ENCODE results near the gene MCM10. TPM values are rescaled to one million over a fixed set of nuclear protein-coding genes. Genes with fewer than 3 reads are reported as not detected.

MCM10 gene
- total RNA-seq (2014; rRNA removed; shearing (Covaris generic); ENCODE audit: low replicate concordance) = 7.0 and 8.9 TPM in 2 replicates

DNA sequence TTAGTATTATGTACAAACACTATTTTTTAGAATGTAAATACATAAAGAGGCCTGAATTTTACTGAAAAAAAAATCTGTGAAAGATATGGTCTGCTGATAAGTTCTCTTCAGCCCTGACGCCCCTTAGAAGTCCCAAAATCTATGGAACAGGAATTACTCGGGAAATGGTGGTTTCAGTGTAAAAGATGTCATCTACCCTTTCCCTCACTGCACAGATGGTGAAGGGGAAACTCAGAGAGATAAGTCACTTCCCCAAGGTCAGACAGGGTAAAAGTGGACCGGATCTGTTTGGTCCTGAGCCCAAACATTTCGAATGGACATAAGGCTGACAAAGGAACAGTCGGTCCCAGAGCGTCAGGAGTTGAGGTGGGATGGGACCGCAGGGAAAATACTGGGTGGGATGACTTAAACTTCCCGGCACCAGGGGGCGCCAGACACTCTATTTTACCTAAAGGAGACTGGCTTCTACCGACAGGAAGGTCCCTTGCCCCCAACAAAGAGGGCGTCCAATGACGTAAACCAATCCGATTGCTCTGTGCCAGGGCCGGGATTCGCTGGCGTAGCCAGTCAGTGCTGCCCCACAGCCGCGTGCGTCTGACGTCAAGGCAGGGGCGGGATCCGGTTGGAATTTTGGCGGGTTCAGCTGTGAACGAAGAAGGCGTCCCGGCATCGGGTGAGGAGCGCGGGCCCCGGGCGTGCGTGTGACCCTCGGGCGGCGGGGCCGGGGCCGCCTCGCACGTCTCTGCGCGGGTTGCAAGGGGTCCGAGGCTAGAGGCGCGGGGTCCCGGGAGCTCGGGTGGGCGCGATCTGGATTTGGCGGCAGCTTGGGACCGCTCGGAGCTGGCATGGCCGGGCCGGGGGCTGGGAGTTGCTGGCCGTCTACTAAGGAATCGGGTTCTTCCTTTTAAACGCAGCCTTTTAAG, at the start of gene MCM10:
TSS of gene MCM10 (plus strand) at position 625 of the 923 bp plus-strand sequence. CDS start 2,645 bp downstream, outside the sequence.
- Histone ChIP-seq H3K4me1 (ENCODE audit: low read length) (peaks cover 23% of the 10 kb centered on the region), H3K9me3 (ENCODE audit: low read length) (no peaks in the 10 kb centered on the region), H3K27me3 (ENCODE audit: low read length) (no peaks in the 10 kb centered on the region), H2AFZ (ENCODE audit: low read length) (peak within 1 kb of the TSS; percentile 99), H3K27ac (ENCODE audit: low read length) (no peak within 1 kb of the TSS), H3K9me2 (replicated peaks; ENCODE audit: insufficient read depth, low read length) (no peaks in the 10 kb centered on the region), H4K20me1 (ENCODE audit: insufficient read depth, low read depth, low read length) (no peaks in the 10 kb centered on the region), H3K4me3 (ENCODE audit: low read length) (peak within 1 kb of the TSS; percentile 86), H3K79me2 (ENCODE audit: low read length) (peaks cover 47% of the 10 kb centered on the region), H3K4me2 (ENCODE audit: low read depth, low read length, poor library complexity, severe bottlenecking) (peak within 1 kb of the TSS; percentile 89), H3K9ac (ENCODE audit: low read length) (peak within 1 kb of the TSS; percentile 74), H3K36me3 (ENCODE audit: insufficient read depth, low read length) (0 out of 2 replicates have a peak, but pooled peaks cover 4% of the 10 kb centered on the region)
- DNase-seq = peak; percentile 100

DNA sequence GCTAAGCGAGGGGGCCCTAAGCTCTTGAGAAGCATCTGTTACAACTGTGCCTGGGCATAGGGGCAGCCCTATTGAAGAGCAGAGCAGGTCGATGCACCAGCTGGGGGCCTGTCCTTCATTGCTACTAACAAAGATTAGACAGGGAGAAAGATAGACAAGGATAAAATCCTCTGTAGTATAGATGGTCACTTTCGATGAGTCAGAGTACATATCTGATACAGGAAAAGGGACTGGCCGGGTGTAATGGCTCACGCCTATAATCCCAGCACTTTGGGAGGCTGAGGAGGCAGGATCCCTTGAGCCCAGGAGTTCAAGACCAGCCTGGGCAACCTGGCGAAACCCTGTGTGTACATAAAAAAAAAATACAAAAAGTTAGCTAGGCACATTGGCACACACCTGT, 47.8 kb upstream of the MCM10 start:
- H3K4me1 ChIP-seq (ENCODE audit: low read length) = peaks cover 10% of the 10 kb centered on the region
- H3K27me3 ChIP-seq (ENCODE audit: low read length) = no peaks in the 10 kb centered on the region
- H3K79me2 ChIP-seq (ENCODE audit: low read length) = no peaks in the 10 kb centered on the region
- H3K9me2 ChIP-seq (replicated peaks; ENCODE audit: insufficient read depth, low read length) = no peaks in the 10 kb centered on the region
- H3K36me3 ChIP-seq (ENCODE audit: insufficient read depth, low read length) = no peaks in the 10 kb centered on the region
- H3K27ac ChIP-seq (ENCODE audit: low read length) = no peak overlapping the region
- no peak overlapping the region for H2AFZ ChIP-seq (ENCODE audit: low read length)
- H3K9me3 ChIP-seq (ENCODE audit: low read length) = no peaks in the 10 kb centered on the region
- H3K9ac ChIP-seq (ENCODE audit: low read length) = no peak overlapping the region
- H4K20me1 ChIP-seq (ENCODE audit: insufficient read depth, low read depth, low read length) = no peaks in the 10 kb centered on the region
- no peak for DNase-seq
- no peak overlapping the region for H3K4me2 ChIP-seq (ENCODE audit: low read depth, low read length, poor library complexity, severe bottlenecking)
- H3K4me3 ChIP-seq (ENCODE audit: low read length) = no peak overlapping the region

DNA sequence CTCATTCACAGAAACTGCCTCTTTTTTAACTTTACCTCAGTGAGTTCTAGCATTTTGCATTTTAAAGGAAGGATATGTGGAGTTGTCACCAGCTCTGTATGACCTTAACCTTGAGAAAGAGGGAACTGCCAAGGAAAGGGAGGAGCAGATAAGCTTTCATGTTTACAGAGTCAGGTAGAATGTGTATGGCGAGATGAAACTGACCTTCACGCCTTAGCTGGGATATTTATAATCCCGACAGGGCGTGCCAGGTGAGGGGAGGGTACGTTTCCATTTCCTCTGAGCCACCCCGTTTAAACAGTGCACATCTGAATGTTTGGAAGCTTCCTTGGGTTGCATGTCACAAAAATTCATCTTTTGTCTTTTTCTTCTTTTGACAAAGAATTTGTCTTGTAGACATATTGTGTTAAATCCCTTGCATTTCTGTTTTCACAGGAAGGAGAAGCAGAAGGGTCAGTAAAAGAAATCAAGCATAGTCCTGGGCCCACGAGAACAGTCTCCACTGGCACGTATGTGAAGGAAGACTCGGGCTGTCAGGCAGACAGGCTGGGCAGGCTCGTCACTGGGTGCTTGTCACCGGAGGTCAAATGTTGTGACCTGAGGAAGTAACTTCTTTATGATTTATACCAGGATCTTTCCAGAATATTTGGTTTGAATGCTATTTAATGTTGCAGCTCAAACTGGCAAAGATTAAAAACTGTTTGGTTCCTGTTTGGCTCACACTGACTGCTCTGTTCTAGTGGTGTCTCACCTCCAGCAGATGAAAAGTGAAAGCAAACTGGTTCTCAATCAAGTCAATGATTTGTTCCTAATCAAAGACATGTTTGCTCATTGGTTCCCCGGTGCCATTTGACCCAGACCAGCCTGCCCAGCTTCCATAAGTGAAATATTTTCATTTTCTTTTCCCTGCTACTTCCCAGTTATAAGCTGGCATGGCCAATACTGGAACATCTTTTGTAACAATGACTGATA, 45.2 kb upstream of the MCM10 start:
- no peak overlapping the region for H2AFZ ChIP-seq (ENCODE audit: low read length)
- H3K4me1 ChIP-seq (ENCODE audit: low read length) = peaks cover 10% of the 10 kb centered on the region
- H3K27me3 ChIP-seq (ENCODE audit: low read length) = no peaks in the 10 kb centered on the region
- no peaks in the 10 kb centered on the region for H4K20me1 ChIP-seq (ENCODE audit: insufficient read depth, low read depth, low read length)
- no peak for DNase-seq
- no peaks in the 10 kb centered on the region for H3K79me2 ChIP-seq (ENCODE audit: low read length)
- H3K27ac ChIP-seq (ENCODE audit: low read length) = no peak overlapping the region
- no peak overlapping the region for H3K9ac ChIP-seq (ENCODE audit: low read length)
- no peaks in the 10 kb centered on the region for H3K9me3 ChIP-seq (ENCODE audit: low read length)
- no peaks in the 10 kb centered on the region for H3K9me2 ChIP-seq (replicated peaks; ENCODE audit: insufficient read depth, low read length)
- no peaks in the 10 kb centered on the region for H3K36me3 ChIP-seq (ENCODE audit: insufficient read depth, low read length)
- H3K4me2 ChIP-seq (ENCODE audit: low read depth, low read length, poor library complexity, severe bottlenecking) = no peak overlapping the region
- no peak overlapping the region for H3K4me3 ChIP-seq (ENCODE audit: low read length)

DNA sequence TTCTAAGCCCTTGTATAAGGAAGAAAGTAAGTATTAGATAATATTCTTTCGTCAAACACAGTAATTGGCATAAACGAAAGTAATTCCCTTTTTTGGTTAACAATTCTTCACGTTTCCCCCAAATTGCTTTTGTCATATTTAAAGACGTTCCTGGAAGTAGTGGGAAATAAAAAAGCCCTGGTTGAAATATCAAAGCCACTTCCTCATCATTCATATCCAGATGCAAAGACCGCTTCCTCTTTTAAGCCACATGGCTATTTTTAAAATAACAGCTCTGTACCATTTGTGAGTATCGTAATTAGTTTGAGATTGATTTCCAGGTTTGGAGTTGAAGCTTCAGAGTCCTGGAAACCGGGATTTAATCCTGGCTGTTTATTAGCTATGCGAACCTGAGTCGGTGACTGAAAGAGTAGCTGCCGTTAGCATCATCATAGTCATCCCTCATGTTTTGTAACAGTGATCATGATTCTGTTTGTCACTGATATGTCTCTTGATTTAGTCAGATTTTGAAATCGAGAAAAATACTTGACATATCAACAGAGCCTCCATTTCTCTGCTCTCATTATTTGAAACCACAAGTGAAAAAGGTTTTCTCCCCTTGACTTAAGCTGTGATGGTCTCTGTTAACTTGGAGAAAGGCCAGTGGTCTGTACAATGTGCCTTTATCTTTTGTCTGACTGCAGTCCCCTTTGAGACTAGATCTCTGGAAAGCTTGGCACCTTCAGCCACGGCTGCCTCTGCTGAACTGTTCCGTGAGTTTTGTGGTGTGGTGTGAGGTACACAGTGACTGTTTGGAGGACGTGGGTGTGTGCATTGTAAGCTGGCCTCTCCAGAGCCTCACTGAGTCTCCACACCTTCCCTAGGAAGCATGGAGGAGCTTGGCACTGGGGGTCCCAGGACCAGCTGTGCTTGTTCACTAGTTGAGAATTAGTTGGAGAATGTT, 43.2 kb upstream of the MCM10 start:
- Histone ChIP-seq H3K79me2 (ENCODE audit: low read length) (no peaks in the 10 kb centered on the region), H3K9me2 (replicated peaks; ENCODE audit: insufficient read depth, low read length) (no peaks in the 10 kb centered on the region), H3K9ac (ENCODE audit: low read length) (no peak overlapping the region), H3K36me3 (ENCODE audit: insufficient read depth, low read length) (no peaks in the 10 kb centered on the region), H3K4me2 (ENCODE audit: low read depth, low read length, poor library complexity, severe bottlenecking) (no peak overlapping the region), H3K27me3 (ENCODE audit: low read length) (no peaks in the 10 kb centered on the region), H3K9me3 (ENCODE audit: low read length) (no peaks in the 10 kb centered on the region), H3K27ac (ENCODE audit: low read length) (no peak overlapping the region), H4K20me1 (ENCODE audit: insufficient read depth, low read depth, low read length) (no peaks in the 10 kb centered on the region), H3K4me3 (ENCODE audit: low read length) (no peak overlapping the region), H3K4me1 (ENCODE audit: low read length) (peaks cover 10% of the 10 kb centered on the region), H2AFZ (ENCODE audit: low read length) (no peak overlapping the region)
- DNase-seq = peak; percentile 70

GRCh38 chr10:13118784-13119410, 42.5 kb upstream of the MCM10 start:
- Histone ChIP-seq H3K27me3 (ENCODE audit: low read length) (no peaks in the 10 kb centered on the region), H3K27ac (ENCODE audit: low read length) (no peak overlapping the region), H3K4me3 (ENCODE audit: low read length) (no peak overlapping the region), H3K9ac (ENCODE audit: low read length) (no peak overlapping the region), H3K36me3 (ENCODE audit: insufficient read depth, low read length) (no peaks in the 10 kb centered on the region), H3K9me2 (replicated peaks; ENCODE audit: insufficient read depth, low read length) (no peaks in the 10 kb centered on the region), H2AFZ (ENCODE audit: low read length) (no peak overlapping the region), H3K9me3 (ENCODE audit: low read length) (no peaks in the 10 kb centered on the region), H4K20me1 (ENCODE audit: insufficient read depth, low read depth, low read length) (no peaks in the 10 kb centered on the region), H3K79me2 (ENCODE audit: low read length) (no peaks in the 10 kb centered on the region), H3K4me2 (ENCODE audit: low read depth, low read length, poor library complexity, severe bottlenecking) (no peak overlapping the region), H3K4me1 (ENCODE audit: low read length) (peaks cover 10% of the 10 kb centered on the region)
- DNase-seq = no peak

DNA sequence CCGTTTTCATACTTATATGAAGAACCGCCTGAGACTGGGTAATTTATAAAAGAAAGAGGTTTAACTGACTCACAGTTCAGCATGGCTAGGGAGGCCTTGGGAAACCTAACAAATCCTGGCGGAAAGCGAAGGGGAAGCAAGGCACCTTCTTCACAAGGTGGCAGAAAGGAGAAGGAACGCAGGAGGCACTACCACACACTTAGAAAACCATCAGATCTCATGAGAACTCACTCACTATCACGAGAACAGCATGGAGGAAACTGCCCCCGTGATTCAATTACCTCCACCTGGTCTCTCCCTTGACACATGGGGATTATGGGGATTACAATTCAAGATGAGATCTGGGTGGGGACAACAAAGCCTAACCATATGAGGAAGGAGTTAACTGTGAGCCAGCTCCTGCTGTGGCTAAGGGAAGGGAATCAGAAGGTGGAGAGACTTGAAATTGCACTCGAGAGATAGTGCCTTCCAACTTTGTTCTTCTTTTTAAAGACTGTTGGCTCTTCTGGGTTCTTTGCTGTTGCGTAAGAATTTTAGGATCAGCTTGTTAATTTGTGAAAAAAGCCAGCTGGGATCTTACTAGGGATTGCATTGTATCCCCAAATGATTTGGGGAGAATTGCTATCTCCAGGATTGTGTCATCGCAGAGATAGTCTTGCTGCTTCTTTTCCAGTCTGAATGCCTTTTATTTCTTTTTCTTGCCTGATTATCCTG, 40.4 kb upstream of the MCM10 start:
- Histone ChIP-seq H3K9me2 (replicated peaks; ENCODE audit: insufficient read depth, low read length) (no peaks in the 10 kb centered on the region), H3K4me2 (ENCODE audit: low read depth, low read length, poor library complexity, severe bottlenecking) (no peak overlapping the region), H3K27ac (ENCODE audit: low read length) (no peak overlapping the region), H4K20me1 (ENCODE audit: insufficient read depth, low read depth, low read length) (no peaks in the 10 kb centered on the region), H3K27me3 (ENCODE audit: low read length) (no peaks in the 10 kb centered on the region), H3K4me1 (ENCODE audit: low read length) (peaks cover 10% of the 10 kb centered on the region), H2AFZ (ENCODE audit: low read length) (no peak overlapping the region), H3K9ac (ENCODE audit: low read length) (no peak overlapping the region), H3K79me2 (ENCODE audit: low read length) (no peaks in the 10 kb centered on the region), H3K36me3 (ENCODE audit: insufficient read depth, low read length) (no peaks in the 10 kb centered on the region), H3K9me3 (ENCODE audit: low read length) (no peaks in the 10 kb centered on the region), H3K4me3 (ENCODE audit: low read length) (no peak overlapping the region)
- DNase-seq = no peak

DNA sequence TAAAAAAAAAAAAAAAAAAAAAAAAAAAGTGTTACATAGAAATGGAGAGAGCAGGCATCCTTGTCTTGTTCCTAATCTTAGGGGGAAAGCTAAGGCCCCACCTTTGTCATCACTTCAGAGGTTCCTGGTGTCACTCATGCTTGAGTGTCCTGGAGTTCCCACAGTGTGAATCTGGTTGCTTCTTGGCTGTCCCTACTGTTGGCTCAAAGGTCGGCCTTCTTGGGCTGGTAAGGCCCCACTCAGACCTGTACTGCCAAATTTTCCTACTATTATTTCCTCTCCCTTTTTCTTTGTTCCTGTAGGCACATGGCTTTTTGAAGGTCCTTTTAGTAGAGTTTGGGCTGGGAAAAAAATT, 39.9 kb upstream of the MCM10 start:
- Histone ChIP-seq H3K27ac (ENCODE audit: low read length) (no peak overlapping the region), H3K4me2 (ENCODE audit: low read depth, low read length, poor library complexity, severe bottlenecking) (no peak overlapping the region), H3K36me3 (ENCODE audit: insufficient read depth, low read length) (no peaks in the 10 kb centered on the region), H4K20me1 (ENCODE audit: insufficient read depth, low read depth, low read length) (no peaks in the 10 kb centered on the region), H3K9me3 (ENCODE audit: low read length) (no peaks in the 10 kb centered on the region), H3K9me2 (replicated peaks; ENCODE audit: insufficient read depth, low read length) (no peaks in the 10 kb centered on the region), H3K27me3 (ENCODE audit: low read length) (no peaks in the 10 kb centered on the region), H3K79me2 (ENCODE audit: low read length) (no peaks in the 10 kb centered on the region), H3K9ac (ENCODE audit: low read length) (no peak overlapping the region), H3K4me1 (ENCODE audit: low read length) (peaks cover 10% of the 10 kb centered on the region), H2AFZ (ENCODE audit: low read length) (no peak overlapping the region), H3K4me3 (ENCODE audit: low read length) (no peak overlapping the region)
- DNase-seq = no peak
